GM10847 (cell line): Measurements from ENCODE around the gene YIF1B.

Source experiments
- POLR2A ChIP-seq: IDR thresholded peaks from 2 replicates; pipeline ENCODE4 v1.6.1; 2011; ENCODE audit not compliant: insufficient read length; ENCODE audit errors: extremely low read depth

YIF1B gene

DNA sequence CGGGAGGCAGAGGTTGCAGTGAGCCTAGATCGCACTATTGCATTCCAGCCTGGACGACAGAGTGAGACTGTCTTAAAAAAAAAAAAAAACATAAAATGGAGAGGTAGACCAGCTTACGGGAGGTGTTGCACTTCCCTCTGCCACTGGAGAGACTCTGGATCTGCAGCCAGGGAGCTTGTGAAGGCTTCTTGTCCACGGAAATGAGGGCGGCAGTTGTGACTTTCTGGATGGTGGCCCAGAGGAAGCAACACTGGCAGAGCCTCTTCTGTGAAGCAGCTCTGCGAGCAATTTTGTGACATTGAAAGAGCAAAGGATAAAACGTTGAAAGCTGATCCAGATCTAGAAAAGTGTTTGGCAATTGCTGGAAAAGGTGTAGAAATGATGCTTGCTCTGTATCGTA lies 41.0 kb downstream of the YIF1B start:
- TF ChIP-seq POLR2A: no peak

DNA sequence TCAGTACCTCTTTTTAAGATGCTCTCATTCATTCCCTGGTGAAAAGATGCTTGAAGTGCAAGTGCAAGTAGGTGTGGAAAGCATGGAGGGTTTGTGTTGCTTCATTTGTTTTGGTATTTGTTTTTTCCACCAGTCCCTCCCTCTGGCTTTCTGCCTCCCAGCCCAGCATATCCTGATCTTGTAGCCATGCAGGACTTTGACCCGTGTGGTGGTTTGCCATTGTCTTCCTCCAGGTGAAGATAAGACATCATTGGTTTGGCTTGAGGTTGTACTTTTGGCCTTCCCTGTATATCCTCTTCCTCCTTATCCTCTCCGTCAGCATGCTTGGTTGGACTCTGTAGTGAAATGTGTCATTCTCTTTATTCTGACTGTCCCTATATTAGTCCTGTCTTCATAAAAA lies 42.2 kb downstream of the YIF1B start:
- no peak for TF ChIP-seq POLR2A

DNA sequence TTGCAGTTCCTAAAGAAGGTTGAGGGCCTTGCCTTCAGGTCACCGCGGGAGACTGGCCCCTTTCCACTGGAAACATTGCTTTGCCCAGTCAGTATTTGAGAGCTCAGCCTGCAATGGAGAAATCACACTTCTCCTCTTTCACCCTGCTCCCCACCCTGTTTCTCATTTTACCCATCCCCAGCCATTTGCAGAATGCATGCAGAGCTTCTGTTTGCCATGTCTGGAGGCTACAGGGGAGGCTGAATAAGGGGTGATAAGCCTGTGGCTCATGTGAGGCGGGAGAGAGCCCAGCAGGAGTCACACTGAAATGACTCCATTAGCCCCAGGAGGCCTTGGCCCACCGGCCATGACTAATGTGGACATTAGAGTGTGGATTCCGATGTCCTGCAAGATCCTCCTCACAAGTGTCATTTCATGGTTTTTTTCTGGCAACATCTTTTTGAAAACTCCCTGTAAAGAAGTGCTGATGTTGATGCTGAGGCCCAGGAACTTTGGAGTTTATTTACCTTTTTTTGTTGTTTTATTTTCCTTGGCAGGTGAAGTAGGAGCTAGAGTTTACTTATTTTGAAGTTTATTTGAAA lies 45.1 kb downstream of the YIF1B start:
- no peak for TF ChIP-seq POLR2A

DNA sequence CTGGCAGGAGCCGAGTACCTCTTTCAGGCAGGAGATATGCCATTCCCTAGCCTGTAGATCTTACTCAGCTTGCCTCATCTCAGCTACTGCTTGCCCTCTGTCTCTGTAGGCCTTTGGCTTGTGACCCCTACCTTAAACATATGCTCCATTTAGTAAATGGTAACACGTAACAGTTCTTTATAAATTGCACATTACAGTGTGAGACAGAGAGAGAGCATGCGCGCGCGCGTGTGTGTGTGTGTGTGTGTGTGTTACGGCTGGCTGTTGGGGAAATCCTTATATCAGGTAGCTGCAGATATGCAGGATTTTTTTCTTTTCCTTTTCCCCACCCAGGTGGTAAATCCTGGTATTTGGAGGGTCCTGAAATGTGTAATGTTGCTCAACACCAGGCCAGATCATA lies 47.2 kb downstream of the YIF1B start:
- no peak for TF ChIP-seq POLR2A

DNA sequence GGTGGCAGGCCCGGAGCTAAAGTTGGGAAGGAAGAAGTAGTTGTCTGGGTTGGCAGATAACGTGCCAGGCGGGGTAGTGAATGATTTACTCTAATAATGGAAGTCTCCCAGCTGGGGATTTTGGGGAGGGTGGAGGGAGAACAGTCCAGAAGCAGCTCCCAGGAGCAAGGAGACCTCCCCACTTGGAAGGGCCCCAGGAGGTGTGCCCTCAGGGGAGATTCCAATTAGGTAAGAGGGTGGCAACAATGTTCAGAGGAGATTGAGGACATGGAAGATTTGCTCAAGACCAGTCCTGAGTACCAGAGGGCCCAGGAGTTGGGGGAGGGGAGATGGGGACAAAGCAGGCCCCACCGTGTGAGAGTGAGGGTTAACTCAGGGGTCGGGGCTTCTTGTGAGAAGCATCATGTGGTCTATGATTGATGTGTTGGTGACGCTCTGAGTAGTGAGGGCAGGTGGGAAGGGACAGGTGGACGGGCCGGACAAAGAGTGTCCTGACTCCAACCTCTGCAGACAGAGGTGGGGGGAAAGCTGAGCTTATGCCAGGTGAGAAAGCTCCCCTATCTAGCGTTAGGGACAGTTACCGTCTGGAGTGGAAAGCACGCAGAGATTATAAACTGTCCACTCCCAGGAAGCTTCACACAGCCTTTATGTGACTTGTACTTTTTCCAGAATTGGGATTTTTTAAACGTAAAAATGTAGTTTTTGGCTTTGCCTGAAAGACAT lies 47.8 kb downstream of the YIF1B start:
- TF ChIP-seq POLR2A: no peak

DNA sequence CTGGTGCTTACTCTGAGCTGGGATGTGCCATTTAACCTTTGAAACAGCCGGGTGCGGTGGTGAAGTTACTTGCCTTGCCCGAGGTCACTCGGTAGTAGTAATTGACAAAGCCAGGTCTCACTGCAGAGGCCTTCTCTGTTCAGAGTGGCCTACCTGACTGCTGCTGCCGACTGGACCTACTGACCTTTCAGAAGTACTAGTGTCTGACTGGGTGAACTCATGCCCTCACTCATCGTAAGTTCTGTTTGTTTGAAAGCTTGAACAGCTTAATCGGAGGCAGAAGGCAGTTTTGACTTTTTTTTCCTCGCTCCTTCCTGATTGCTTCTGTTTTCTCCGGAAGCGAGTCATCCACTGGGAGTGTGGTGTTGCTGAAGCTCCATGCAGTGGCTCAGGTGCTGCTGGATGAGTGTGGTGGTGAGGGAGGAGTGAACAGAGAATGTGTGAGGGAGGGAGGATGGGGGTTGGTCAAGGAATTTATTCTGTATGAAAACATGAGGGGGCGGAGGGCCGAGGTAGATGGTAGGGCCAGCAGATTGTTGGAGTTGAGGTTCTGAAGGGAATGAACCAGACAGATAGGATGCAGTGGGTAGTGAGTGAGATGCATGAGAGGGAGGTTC lies 48.7 kb downstream of the YIF1B start:
- no peak for TF ChIP-seq POLR2A

DNA sequence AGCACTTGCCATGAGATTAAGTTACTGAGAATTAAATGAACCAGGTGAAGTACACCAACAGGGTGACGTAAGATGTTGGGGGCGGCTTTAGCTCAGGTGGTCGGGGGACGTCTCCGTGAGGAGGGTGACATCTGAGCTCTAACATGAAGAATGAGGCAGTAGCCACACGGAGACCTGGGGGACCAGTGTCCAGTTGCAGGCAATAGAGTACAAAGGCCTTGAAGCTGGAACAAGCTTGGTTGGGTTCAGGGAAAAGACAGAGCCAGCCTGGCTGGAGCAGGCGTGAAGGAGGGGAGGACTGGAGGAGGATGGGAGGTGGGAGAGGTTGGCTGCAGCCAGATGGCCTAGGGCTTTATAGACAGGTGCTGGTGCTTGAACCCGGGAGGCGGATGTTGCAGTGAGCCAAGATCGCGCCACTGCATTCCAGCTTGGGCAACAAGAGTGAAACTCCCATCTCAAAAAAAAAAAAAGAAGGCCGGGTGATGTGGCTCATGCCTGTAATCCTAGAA lies 49.8 kb downstream of the YIF1B start:
- no peak for TF ChIP-seq POLR2A

DNA sequence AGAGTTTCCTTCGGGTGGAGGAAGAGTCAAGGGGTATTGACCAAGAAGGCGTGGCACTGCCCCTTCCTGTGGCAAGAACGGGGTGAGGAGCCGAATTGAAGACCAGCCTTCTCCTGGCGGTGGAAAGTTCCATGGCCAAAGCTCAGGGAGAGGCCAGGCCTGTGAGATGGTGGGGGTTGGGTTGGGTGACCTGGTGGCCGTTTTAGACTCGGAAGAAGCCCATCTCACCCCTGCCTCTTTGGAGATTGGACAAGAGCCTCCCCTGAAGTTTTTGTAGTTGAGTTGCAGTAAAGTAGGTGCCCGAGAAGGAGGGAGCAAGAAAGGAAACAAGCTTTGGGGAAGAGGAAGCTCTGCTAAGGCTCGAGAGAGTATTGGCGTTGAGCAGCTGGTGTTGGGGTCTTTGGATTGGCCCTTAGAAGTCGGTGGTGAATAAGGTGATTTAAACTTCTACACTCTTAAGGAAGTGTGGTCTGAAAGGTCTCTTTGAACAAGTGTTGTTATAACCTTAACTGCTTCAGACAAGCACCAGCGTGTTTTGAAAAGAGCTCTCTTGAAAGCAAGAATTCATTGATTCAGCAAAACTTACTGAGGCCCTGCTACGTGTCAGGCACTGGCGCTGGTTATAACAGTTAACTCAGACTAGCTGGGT lies 50.4 kb downstream of the YIF1B start:
- no peak for TF ChIP-seq POLR2A

DNA sequence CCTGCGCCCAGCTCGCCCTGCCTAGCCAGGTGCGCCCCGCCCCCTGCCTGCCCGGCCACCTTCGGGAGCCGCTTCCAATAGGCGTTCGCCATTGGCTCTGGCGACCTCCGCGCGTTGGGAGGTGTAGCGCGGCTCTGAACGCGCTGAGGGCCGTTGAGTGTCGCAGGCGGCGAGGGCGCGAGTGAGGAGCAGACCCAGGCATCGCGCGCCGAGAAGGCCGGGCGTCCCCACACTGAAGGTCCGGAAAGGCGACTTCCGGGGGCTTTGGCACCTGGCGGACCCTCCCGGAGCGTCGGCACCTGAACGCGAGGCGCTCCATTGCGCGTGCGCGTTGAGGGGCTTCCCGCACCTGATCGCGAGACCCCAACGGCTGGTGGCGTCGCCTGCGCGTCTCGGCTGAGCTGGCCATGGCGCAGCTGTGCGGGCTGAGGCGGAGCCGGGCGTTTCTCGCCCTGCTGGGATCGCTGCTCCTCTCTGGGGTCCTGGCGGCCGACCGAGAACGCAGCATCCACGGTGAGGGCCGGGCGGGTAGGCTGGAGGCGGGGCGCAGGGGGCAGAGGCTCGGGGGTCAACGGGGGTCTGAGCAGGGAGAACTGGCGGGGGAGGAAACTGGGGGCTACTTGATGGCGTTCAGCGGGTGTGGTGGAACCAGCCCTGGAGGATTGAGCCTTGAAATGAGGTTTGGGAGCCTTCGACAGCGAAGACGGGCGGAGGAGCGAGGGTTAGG lies 51.1 kb downstream of the YIF1B start, which contains the start of gene SPINT2:
Gene SPINT2 (plus strand): TSS at position 88 of the 727 bp plus-strand sequence. CDS start 320 bp downstream, at position 408.
- no peak for TF ChIP-seq POLR2A

DNA sequence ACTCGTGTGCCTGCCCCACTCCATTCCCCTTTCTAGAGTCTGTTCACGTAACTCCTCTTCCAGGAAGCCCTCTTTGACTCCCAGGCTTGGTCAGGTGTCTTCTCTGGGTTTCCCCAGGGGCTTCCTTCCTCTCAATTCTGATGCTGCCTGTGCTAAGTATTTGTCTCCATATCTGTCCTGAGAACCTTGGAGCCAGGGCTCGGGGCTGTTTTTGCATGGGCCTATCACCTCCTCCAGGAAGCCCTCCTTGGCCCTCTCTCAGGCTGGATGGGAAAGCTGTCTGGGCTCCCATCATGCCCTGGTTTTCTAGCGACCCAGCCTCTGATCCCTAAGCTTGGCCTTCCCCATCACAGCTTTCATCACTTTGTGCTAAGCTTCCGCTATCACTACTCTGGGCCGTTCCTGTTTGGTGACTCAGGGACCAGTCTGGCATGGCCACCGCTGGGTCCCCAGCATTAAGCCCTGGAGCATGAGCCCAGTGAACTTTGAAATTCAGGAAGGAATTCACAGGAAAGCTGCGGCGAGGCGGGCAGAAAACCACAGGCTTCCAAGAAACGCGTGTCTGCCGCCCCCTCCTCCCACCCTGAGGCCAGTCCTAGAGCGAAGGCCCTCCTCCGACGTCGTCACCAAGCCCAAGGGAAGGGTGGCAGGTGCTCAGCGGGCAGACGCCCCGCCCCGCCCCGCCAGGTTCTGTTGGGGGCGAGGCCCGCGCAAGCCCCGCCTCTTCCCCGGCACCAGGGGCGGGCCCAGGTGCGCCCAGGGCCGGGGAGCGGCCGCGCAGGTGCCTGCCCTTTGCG lies 51.9 kb downstream of the YIF1B start:
- no peak for TF ChIP-seq POLR2A

DNA sequence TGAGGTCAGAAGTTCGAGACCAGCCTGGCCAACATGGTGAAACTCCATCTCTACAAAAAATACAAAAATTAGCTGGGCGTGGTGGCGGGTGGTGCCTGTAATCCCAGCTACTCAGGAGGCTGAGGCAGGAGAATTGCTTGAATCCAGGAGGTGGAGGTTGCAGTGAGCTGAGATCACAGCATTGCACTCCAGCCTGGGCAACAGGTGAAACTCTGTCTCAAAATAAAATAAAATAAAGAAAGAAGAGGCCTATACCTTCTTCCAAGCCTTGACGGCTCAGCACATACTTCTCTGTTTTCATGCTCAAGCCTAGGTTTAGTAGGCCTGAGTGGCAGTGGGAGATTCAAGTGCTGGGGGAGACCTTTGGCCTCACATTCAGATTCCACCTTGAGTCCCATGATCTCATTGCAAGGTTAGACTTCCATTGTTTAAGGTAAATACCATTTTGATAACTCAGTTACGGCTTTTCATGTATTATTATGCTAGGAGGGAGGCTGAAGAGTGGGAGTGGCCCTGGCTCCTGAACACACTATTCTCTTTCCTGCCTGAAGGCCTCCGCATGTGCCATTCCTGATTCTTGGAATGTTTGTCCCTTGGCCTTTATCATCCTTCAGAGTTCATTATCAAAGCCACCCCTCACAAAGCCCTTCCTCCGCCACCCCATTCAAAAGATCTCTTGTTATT lies 53.0 kb downstream of the YIF1B start:
- no peak for TF ChIP-seq POLR2A

DNA sequence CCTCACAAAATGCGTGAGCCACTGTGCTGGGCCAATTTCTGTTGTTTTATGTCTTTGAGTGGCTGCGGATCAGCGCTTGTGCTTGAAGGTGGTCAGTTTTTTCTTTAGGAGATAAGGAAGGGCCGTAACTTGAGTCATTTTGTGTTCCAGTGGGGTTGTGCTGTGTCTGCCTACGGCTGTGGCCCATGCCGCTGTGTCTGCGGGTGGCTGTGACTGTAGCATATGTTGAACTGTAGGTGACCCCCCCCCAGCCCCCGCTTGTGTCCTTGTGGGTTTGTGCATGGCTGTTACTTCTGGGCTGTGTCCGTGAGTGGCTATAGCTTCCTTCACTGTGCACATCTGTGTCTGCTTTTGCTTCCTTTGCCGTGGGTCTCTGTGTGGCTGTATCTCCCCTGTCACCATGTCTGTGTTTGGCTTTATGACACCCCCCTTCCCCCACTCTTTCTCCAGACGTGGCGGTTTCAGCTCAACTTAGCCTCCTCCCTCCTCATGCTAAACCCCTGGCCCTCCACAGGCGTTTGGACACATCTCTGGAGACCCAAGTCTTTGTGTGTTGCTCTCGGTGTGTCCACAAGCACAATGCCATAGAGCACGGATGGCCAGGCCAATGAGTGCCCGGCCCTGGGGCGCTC lies 60.2 kb downstream of the YIF1B start:
- no peak for TF ChIP-seq POLR2A

DNA sequence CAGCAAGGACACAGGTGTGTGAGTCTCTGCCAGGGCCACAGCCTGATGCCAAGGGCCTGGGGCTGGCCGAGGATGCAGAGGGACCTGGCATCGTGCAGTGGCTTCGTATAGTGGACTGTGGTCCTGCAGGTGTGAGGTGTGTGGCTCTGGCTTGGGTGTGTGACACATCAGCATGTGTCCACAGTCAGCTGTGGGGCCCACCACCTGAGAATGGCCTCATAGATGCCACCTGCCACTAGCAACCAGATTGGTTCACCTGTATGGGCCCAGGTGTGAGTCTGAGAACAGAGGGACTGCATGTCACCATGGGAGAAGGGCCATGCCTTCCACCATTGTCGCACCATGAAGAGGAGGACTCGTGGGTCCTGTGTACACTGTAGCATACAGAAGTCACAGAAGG lies 62.0 kb downstream of the YIF1B start:
- no peak for TF ChIP-seq POLR2A
